Body of pancreas (tissue), 4 donors: ENCODE data around the gene DLX4.

Experiments used
- CTCF ChIP-seq, 7 experiments: fragments of 450-650 bp in 4 of 7; fragments of 200-600 bp in 3 of 7; sonication (generic) in 3 of 7; IDR thresholded peaks; one replicate each; pipeline ENCODE4 v1.5.1; 2016 to 2019; ENCODE audit warnings: antibody characterized with exemption in 7 of 7
- POLR2A ChIP-seq, 3 donors: fragments of 450-650 bp; IDR thresholded peaks; one replicate each; pipeline ENCODE4 v1.6.1; 2016; ENCODE audit warnings: antibody characterized with exemption in 3 of 3, mild to moderate bottlenecking in 2 of 3

- no peak for TF ChIP-seq CTCF (IDR thresholded peaks at IDR 0.05)
- peak in 2 of 3 donors; percentile 46 to 55 for TF ChIP-seq POLR2A (IDR thresholded peaks at IDR 0.05)
These were observed 26.2 kb downstream of the DLX4 start, which contains the start of gene DLX3 for GRCh38 chr17:49995055-49995738.
